GF-D8 (cell line): Measurements from ENCODE around the gene CAPN10.

Experiments
- DNase-seq: peaks from one replicate; lab custom pipeline; 2025; lab: John Stamatoyannopoulos, UW

CAPN10 gene

DNA sequence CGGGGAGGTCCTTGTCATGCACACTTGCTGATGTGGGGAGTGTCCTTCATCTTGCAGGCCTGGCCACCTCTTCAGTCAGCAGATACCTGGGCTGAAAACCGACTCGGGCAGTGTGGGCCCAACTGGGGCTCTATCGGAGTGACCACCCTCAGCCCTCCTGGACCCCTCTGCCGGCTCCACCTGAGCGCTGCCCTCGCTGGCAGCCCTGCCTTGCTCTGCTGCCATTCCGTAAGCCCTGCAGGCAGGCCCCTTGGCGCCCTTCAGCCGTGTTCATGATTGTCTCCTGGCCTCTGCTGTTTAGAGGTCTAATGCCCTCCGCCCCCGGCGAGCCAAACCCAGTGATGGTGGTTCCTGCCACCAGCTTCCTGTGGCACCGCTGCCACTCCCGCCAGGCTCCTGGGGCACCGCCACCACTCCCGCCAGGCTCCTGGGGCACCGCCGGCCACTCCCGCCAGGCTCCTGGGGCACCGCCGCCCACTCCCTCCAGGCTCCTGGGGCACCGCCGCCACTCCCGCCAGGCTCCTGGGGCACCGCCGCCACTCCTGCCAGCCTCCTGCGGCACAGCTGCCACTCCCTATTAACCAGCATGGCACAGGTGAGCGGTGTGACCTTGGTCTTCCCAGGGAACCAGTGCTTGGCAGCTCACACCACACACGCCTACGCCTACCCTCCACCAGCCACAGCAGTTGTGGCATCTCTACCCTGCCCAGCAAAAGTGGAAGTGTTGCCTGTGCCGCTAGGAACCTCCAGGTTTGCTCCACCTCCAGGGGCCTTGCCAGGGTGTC is 15.9 kb downstream of the CAPN10 start:
- DNase-seq: no peak

DNA sequence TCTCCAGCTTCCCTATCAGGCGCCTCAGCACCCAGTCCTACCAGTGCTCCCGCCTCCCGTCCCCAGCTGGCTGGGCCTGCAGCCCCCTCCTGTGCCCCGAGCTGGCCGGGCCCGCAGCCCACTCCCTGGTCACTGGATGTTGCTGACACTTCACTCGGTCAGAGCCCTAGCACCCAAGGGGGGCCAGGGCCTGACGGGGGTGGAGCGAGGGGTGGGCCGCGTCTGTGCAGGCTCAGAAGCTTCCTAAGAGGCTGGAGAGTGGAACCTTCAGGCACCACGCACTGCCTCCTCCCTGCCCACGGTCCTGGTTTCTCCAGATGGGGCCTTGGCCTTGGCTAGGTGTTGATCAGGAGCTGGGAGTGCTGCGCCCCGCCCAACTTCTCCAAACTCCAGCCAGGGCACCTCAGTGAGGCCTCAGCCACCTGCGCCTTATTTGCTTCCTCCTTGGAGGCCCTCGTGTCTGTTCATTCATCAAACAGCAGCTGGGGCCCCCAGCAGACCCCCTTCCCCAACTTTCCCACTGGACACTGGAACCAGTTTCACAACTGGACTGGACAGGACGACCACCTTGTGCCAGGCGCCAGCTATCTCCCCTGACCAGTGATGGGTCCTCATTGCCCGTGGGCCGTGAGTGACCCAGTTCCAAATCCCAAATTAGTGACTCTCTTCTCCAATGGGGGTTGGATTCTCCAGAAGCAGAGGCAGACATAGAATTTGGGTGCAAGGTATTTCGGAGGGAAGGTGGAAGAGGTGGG is 16.7 kb downstream of the CAPN10 start:
- no peak for DNase-seq

DNA sequence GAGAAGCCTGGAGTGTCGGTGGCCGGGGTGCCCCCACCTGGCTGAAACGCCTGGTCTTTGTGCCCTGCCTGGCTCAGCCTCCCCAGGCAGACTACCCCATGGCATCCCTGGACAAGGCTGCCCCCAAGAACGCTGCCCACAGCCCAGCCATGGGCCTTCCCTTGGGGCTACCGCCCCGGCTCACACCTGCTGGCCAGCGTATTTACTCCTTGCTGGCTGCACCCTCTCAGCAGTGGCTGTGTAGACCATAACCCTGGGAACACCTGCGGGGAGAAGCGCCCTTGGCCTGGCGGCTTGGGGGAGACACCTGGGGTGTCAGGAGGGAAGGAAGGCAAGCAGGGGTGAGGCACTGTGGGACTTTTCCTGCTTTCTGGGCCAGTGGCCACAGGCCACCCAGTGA is 17.3 kb downstream of the CAPN10 start:
- DNase-seq: no peak

DNA sequence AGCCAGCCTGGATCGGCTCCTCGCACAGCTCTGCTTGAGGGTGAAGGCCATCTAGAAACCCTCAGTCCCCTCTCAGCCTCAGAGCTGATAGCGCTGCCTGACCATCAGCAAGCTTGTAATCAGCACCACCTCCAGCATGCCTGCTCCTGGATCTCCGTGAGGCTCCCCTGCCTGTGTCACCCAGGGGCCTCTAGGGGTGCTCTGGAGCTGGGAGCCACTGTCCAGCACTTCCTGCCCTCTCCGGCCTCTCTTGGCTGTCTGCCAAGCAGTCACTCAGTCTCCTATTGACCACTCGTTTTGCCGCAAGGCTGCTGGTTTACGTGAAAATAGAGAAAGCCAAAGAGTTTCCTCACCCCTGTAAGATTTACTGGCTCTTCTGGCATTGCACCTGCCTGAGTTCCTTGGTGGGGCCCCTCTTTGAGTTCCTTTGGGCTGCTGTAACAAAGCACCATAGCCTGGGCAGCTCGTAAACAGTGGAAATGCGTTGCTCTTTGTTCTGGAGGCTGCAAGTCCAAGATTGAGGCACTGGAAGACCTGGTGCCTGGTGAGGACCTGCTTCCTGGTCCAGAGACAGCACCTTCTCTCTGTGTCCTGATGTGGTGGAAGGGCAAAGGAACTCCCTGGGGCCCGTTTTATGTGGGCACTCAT is 17.9 kb downstream of the CAPN10 start:
- peak; percentile 12 for DNase-seq

DNA sequence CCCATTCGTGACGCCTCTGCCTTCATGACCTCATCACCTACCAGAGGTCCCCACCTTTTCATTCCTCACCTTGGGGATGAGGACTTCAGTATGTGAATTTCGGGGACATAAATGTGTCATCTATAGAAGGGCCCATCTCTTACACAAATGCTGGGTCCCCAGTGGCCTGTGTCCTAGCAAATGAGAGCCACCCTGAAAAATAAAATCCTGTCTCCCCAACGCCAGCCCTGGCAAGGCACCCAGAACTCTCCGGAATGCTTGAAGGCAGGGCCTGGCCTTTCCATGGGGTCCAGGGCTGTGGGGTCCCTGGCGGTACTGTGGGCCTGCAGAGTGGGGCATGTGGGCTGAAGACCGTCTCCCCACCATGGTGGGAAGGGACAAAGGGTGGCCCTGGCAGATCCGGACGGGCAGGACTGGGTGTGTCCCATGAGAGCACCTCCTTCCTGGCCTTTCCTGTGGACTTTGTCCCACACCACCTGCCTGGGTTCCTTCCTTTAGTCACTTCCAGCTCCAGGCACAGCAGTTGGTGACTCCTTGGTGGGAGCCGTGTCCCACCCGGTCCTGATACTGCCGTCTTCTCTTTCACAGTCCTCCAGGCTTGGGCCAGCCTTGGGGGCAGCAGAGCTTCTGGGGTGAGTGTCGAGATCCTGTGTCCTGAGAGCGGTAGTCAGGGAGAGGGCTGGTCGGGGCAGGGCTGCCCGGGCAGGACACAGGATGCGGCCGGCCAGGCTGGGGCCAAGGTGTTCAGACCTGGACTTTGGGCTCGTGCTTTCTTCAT is 18.6 kb downstream of the CAPN10 start:
- DNase-seq: no peak

DNA sequence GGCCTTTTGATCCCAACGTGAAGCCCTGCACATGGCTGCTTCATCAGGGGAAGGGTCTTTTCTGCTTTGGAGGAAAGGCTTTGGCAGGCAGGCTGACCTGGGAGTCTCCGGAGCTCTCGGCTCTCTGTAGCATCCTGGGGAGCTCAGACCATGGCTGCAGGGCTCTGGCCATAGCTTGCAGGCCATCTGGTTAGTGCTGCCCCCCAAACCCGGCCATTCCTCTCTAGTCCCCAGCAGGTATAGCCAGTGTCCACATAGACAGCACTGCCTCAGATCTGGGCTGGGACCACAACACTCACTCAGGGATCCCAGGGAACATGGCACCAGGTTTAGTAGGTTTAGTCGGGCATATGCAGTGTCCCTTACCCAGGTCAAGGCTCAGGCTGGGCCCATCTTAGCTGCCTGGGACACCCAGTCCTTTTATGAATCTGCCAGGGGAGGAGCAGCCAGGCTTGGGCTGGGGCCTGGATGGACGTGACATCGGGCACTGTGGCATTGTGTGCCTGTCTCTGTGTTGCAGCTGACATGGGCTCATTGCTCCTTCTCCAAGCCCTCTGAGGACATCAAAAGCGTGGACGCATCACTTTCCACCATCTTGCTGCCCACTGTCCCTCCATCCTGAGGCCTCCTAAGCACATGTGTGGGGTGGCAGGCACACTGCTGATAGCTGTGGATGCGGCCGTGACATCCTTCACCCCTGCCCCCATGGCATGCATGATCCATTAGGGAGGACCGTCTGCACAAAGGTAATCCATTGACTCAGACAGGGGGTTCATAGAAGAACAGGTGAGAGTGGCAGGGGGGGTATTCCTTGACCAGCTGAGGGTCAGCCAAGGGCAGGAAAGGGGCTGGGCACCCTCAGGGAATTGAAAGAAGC is 19.6 kb downstream of the CAPN10 start:
- no peak for DNase-seq

DNA sequence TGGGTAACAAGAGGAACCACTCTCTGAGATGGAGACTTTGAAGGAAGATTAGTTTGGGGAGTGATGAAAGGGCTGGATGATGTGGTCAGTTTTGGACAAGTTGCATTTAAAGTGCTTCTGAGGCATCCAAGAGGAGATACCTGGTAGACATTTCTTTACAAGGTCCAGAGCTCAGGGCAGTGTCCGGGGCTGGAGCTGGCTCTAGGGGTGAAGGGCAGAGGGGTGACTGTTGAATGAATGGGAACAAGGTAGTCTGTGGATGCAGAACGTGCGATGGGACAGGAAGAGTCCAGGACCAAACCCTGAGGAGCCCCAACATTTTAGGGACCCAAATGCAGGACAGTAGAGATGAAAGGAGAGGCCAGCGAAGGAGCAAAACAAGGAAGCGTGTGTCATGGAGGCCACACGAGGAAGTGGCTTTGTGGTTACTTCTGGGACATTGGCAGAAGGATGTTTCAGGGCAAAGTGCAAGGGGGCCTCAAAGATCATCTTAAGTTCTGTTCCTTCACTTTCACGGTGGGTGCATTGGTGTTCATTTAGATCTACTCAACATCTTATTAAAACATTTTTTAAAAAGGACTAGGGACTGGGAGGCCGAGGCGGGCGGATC is 25.2 kb downstream of the CAPN10 start:
- peak; percentile 78 for DNase-seq

DNA sequence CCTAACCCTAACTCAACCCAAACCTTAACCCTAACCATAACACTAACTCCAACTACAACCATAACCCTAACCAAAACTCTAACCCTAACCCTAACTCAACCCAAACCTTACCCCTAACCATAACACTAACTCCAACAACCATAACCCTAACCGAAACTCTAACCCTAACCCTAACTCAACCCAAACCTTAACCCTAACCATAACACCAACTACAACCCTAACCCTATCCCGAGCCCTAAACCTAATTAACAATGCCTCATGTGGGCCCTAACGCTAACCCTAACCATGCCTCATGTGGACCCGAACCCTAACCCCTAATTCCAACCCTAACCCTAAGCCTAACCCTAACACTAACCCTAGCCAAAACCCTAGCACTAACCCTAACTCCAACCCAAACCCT is 27.2 kb downstream of the CAPN10 start:
- no peak for DNase-seq

DNA sequence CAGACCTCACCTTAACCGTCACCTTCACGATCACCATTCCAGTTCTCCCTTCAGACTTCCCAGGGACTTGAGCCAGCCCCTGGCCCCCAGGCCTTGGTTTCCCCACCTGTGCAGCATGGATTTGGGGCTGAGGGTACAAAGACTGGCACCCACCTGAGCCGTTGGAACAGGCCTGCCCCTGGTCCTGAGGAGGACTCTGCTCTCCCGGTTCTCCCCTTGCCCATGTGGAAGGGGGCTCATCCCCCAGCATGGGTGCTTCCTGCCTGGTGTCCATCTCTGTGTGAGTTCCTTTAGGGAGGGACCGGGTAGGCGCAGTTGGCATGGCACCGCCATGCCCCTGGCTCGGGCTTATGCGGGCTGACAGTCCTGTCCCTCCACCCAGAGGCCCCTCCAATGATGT is 27.9 kb downstream of the CAPN10 start:
- DNase-seq: no peak

DNA sequence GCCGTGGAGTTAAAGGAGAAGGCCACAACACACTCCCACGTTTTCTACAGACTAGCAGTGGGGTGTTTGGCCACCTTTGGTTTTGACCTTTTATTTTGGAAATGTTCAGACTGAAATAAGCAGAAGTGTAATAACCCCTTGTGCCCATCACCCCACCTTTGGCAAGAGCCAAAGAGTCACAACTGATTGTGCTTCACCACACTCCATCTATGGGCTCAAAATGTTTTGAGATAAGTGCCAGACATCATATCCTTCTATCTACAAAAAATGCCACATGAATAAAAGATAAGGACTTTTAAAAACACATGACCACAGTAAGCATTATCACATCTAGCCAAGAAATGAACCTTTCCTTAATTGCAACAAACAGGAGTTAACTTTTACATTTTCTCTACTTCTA is 28.9 kb downstream of the CAPN10 start:
- DNase-seq: peak; percentile 58

DNA sequence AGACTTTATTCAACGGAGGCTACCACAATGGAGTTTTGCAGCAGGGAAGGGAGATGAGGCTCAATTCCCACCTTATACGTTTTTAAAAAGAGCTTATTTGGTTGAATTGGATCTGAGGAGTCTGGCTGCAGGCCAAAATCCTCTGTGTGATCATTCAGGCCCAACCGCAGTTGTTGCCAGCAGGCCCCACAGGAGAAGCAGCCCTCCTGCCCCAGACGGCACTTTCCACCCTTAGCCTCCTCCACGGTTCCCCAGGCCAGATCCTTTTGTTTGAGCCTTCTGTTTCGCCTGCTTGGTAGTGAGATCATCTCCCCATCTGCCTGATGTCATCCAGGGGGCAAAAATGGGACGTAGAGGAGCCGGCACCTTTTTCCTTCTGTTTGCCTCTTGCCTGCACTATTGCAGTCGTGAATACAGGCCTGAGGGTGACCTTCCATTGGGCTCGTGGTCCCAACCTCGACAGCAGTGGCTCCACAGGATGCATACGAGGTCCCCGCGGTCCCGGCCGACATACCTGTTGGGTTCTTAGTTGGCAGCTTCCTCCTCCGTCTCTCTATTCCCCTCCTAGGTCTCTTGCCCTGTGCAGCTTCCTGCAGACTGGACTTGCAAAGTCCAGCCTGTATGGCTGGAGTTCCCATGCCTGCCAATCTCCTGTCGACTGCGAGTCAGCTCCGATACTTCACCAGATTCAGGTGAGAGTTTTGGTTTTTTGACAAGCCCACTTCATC is 29.4 kb downstream of the CAPN10 start:
- peak; percentile 51 for DNase-seq

DNA sequence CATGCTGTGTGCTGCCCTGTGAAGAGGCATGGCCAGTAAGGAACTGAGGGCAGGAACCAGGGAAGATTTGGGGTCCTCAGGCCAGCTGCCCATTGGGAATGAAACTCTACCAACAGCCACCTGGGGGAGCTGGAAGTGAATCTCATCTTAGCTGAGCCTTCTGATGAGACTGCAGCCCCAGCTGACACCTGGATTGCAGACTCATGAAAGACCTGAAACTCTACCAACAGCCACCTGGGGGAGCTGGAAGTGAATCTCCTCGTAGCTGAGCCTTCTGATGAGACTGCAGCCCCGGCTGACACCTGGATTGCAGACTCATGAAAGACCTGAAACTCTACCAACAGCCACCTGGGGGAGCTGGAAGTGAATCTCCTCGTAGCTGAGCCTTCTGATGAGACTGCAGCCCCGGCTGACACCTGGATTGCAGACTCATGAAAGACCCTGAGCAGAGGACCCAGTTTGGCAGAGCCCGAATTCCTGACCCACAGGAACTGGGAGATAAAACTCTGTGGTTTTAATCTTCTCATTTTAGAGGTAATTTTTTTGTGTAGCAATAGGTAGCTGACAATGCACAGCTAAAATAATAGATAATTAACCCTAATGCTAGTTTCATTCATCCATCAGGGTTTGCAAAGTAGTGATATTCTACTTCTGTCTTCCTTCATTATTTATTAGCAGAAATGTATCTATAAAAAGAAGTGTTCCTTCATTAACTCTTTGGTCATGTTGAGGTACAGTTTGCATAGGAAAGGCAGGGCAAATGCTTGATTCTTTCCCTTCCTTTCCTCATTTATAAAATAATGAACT is 30.5 kb downstream of the CAPN10 start:
- peak; percentile 17 for DNase-seq

DNA sequence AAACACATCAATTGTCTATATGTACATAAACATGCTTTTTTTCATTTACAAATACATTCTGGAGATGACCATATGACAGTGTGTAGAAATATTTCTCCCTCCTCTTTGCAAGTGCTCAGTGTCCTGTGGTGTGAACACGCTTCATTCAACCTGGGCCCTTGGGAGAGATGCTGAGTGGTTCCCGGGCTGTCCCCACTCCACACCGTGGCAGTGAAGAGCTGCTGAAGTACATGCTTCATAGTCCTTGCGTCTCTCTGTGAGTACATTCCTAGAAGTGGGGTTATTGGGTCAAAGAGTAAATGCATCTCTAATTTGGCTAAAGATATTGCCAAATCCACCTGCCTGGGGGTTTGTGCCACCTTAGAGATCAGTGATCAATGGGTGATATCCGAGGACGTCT is 32.2 kb downstream of the CAPN10 start:
- no peak for DNase-seq

DNA sequence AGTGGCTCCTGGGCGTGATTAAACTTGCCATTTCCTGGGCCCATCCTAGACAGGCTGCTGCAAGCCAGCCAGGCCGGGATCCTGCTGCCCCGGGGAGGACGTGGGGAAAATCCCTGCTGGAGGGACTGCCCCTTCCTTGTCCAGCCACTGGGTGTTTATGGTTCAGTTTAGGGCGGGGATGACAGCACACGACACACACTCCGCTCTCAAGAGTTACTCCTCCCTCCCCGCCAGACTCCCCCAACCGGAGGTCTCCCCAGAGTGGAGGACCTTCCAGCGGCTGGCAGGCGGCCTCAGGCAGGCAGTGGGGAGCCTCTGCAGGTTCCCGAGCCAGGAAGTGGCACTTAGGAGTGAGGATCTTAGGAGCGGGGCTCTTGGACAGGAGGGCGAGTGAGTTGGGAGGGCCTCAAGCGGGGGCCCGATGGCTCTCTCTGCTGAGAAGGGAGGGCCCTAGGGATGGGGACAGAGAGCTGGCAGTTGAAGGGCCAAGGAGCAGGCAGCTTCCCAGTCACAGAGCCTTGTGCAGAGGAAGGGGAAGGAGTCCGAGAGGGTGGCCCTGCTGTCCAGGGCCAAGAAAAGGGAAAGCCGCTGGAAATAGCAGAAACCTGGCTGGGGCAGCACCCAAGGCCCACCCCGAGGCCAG is 33.1 kb downstream of the CAPN10 start:
- DNase-seq: no peak

DNA sequence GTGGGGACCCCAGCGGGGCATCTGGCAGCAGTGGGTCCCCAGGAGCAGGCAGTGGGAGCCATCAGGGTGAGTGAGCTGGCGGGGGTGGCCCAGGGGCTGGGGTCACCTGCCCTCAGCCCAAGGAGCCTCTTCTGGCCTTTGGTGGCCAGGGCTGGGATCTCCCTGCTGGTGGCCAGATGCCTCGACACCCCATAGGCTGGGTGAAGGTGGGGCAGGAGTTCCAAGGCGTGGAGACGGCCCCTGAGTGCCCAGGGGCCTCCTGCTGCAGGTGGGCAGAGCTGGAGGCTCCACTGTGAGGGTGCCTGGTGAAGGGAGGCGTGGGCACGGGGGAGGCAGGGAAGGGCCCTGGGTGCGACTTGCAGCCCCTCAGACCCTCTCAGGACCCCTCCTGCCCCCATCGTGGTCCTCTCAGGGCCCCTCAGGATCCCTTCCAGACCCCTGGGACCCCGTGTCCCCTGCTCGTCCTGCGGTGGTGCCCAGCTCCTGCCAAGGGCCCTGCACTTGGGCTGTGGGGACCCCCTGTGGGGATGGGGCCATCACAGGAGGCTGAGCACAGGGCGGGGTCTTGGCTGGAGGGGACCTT is 33.7 kb downstream of the CAPN10 start:
- DNase-seq: no peak

DNA sequence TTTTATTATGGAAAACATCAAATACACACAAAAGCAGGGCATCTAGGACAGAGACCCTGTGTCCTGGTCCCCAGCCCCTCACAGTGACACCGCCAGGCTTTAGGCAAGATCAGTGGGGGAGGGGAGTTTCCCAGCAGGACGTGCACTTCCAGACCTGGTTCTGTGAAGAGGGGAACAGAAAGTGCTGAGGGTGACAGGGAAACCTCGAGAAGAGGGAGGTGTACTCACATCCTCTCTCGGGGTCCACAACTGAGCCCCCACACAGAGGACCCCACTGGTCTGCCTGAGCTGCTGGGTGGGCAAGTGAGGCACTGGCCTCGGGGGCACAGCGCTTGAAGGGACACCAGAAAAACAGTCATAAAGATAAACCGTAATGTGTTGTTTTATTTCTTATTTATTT is 34.3 kb downstream of the CAPN10 start:
- no peak for DNase-seq

DNA sequence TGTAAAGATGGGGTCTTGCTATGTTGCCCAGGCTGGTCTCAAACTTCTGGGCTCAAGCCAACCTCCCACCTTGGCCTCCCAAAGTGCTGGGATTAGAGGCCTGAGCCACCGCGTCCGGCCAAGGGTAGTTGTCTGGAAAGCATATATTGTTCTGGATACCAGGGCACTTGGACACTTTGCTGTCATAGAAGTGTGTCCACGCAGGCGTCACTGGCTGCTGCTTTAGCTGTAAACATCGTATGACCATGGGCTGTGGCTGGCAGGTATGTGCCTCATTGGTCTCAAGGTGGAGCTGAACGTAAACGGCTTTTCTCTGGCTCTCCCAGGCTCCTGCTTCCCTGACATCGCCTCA is 35.5 kb downstream of the CAPN10 start:
- DNase-seq: no peak

DNA sequence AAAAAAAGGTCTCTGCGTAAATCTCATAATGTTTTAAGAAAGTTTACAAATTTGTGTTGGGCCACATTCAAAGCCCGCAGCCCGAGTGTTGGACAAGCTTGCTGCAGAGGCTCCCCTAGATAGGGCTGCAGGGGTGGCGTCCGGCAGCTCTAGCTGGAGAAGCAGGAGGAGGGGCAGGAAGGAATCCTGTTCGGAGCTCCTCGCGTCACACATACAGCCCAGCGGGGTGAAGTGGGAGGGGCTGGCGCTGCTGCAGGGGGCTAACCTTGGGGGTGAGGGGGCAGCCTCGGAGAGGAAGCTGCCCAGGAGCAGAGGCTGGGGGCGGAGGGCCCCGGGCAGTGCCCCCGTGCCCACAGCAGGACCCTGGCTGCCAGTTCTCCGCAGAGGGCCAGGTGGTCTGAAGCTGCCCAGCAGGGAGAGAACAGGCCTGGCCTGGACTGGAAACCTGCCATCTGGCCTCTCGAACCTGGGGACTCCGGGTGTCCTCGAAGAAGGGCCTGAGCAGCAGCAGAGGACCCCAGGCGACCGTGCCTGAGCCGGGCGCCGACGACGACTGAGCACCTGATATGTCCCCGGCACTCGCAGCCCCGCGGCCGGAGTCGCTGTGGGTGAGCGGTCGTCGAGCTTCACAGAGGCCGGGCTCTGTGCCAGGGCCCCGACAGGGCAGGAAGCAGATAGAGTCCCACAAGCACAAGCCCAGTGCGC is 36.1 kb downstream of the CAPN10 start:
- peak; percentile 83 for DNase-seq
